H1 (cell line): ENCODE results near the gene ACAP2. TPM values are rescaled to one million over a fixed set of nuclear protein-coding genes. Genes with fewer than 3 reads are reported as not detected.

Experiments used
- CTCF ChIA-PET: fragments of 300-600 bp; sonication (Branson Sonifier 250); formaldehyde crosslinking; loops from one replicate; lab custom pipeline; 2021; ENCODE audit not compliant: partially characterized antibody; lab: Charles Lee
- POLR2A ChIA-PET: fragments of 300-600 bp; sonication (Branson Sonifier 250); formaldehyde crosslinking; loops from one replicate; lab custom pipeline; 2021; ENCODE audit warnings: inconsistent platforms; ENCODE audit not compliant: partially characterized antibody; lab: Charles Lee
- DNase-seq, 2 experiments: peaks; one replicate each; pipeline versions ENCODE4 v3.0.0 to v3.0.0-alpha.2; 2010 to 2022; ENCODE audit warnings: low spot score in 2 of 2, low read depth in 1 of 2, mixed read lengths in 1 of 2
- FAIRE-seq: peaks from 2 replicates; lab custom pipeline; 2011; peaks lifted over from hg19 to GRCh38; lab: Jason Lieb, UNC
- H2AFZ ChIP-seq: 2 replicates; pipeline ENCODE4 v1.8.1; 2012; ENCODE audit warnings: low read length, inconsistent platforms
- H2AK5ac ChIP-seq: 2 replicates; pipeline ENCODE4 v1.6.1; 2013; ENCODE audit warnings: low read depth, low read length
- H2BK120ac ChIP-seq: replicated peaks from 2 replicates; pipeline ENCODE3; 2013; ENCODE audit warnings: low read depth, low read length, inconsistent platforms
- H2BK12ac ChIP-seq: 2 replicates; pipeline ENCODE4 v1.6.1; 2013; ENCODE audit warnings: low read depth, low read length
- H2BK15ac ChIP-seq: 2 replicates; pipeline ENCODE4 v1.6.1; 2013; ENCODE audit warnings: low read length
- H2BK20ac ChIP-seq: 2 replicates; pipeline ENCODE4 v1.6.1; 2013; ENCODE audit warnings: low read length
- H2BK5ac ChIP-seq: 2 replicates; pipeline ENCODE4 v1.6.1; 2013; ENCODE audit warnings: low read depth, low read length
- H3K14ac ChIP-seq: 2 replicates; pipeline ENCODE4 v1.6.1; 2013; ENCODE audit warnings: inconsistent platforms; ENCODE audit not compliant: insufficient read length
- H3K18ac ChIP-seq: 2 replicates; pipeline ENCODE4 v1.6.1; 2013; ENCODE audit warnings: low read length; ENCODE audit errors: extremely low read depth
- H3K23ac ChIP-seq: 2 replicates; pipeline ENCODE4 v1.6.1; 2013; ENCODE audit warnings: inconsistent platforms; ENCODE audit not compliant: insufficient read length
- H3K23me2 ChIP-seq: 2 replicates; pipeline ENCODE4 v1.6.1; 2013; ENCODE audit warnings: low read depth, low read length
- H3K27ac ChIP-seq: 2 replicates; pipeline ENCODE4 v1.6.1; 2011; ENCODE audit warnings: low read depth, low read length, inconsistent platforms
- H3K27me3 ChIP-seq, 4 experiments: replicated peaks in 1 of 4; 1 replicate in 1 of 4; 2 replicates in 3 of 4; pipeline versions ENCODE4 v1.6.1 to v1.8.1; 2011 to 2013; ENCODE audit warnings: low read length in 3 of 4, mild to moderate bottlenecking in 3 of 4, inconsistent platforms in 2 of 4, mixed read lengths in 2 of 4, moderate library complexity in 1 of 4; ENCODE audit not compliant: control insufficient read depth in 3 of 4, insufficient read depth in 3 of 4; ENCODE audit errors: extremely low read depth in 1 of 4
- H3K36me3 ChIP-seq, 4 experiments: 2 replicates each; pipeline versions ENCODE4 v1.6.1 to v1.8.1; 2011 to 2013; ENCODE audit warnings: mild to moderate bottlenecking in 4 of 4, low read length in 3 of 4, moderate library complexity in 2 of 4, control low read depth in 1 of 4, inconsistent platforms in 1 of 4; ENCODE audit not compliant: insufficient read depth in 4 of 4, control insufficient read depth in 2 of 4
- H3K4ac ChIP-seq: replicated peaks from 2 replicates; pipeline ENCODE3; 2013; ENCODE audit warnings: low read length, low read depth, mixed read lengths, inconsistent platforms; ENCODE audit not compliant: insufficient read length
- H3K4me1 ChIP-seq, 4 experiments: replicated peaks in 1 of 4; 1 replicate in 1 of 4; 2 replicates in 3 of 4; pipeline versions ENCODE4 v1.6.1 to v1.8.1; 2011 to 2013; ENCODE audit warnings: low read length in 3 of 4, inconsistent platforms in 2 of 4, mixed read lengths in 1 of 4; ENCODE audit not compliant: insufficient read depth in 4 of 4, control insufficient read depth in 3 of 4
- H3K4me2 ChIP-seq, 2 experiments: 2 replicates each; pipeline versions ENCODE4 v1.6.1 to v1.8.1; 2011 to 2013; ENCODE audit warnings: low read depth in 2 of 2, low read length in 2 of 2, control low read depth in 1 of 2, inconsistent platforms in 1 of 2, mild to moderate bottlenecking in 1 of 2; ENCODE audit not compliant: insufficient read depth in 1 of 2
- H3K4me3 ChIP-seq, 4 experiments: fragments of 200-600, 300-600 bp in 1 of 4; sonication (generic), shearing (Covaris generic), sonication (Bioruptor Twin) in 1 of 4; 2 replicates each; pipeline versions ENCODE4 v1.5.1 to v1.8.1; 2011 to 2016; ENCODE audit warnings: low read length in 4 of 4, low read depth in 3 of 4, control low read depth in 2 of 4, inconsistent platforms in 2 of 4, mild to moderate bottlenecking in 2 of 4, mixed read lengths in 1 of 4, moderate library complexity in 1 of 4; ENCODE audit not compliant: insufficient read depth in 2 of 4; ENCODE audit errors: extremely low read depth in 1 of 4
- H3K56ac ChIP-seq: replicated peaks from 2 replicates; pipeline ENCODE3; 2013; ENCODE audit warnings: low read depth, mild to moderate bottlenecking, mixed read lengths, low read length, inconsistent platforms; ENCODE audit not compliant: insufficient read length
- H3K79me1 ChIP-seq: 2 replicates; pipeline ENCODE4 v1.6.1; 2013; ENCODE audit warnings: low read depth, low read length, control low read depth
- H3K79me2 ChIP-seq, 2 experiments: 2 replicates each; pipeline versions ENCODE4 v1.6.1 to v1.8.1; 2012 to 2013; ENCODE audit warnings: low read length in 2 of 2, mild to moderate bottlenecking in 2 of 2, inconsistent platforms in 1 of 2; ENCODE audit not compliant: insufficient read depth in 2 of 2, control insufficient read depth in 1 of 2
- H3K9ac ChIP-seq, 4 experiments: replicated peaks in 1 of 4; 1 replicate in 1 of 4; 2 replicates in 3 of 4; pipeline versions ENCODE4 v1.6.1 to v1.8.1; 2011 to 2013; ENCODE audit warnings: low read depth in 3 of 4, low read length in 3 of 4, control low read depth in 2 of 4, mild to moderate bottlenecking in 2 of 4, moderate library complexity in 2 of 4, inconsistent platforms in 1 of 4; ENCODE audit errors: extremely low read depth in 1 of 4
- H3K9me3 ChIP-seq, 2 experiments: 2 replicates each; pipeline versions ENCODE4 v1.6.1 to v1.8.1; 2012 to 2013; ENCODE audit warnings: mild to moderate bottlenecking in 2 of 2, moderate library complexity in 2 of 2, control low read depth in 1 of 2, inconsistent platforms in 1 of 2, low read depth in 1 of 2, low read length in 1 of 2, mixed read lengths in 1 of 2; ENCODE audit not compliant: insufficient read depth in 2 of 2
- H4K20me1 ChIP-seq, 2 experiments: replicated peaks in 1 of 2; 2 replicates each; pipeline versions ENCODE3 to v1.8.1; 2011 to 2013; ENCODE audit warnings: inconsistent platforms in 2 of 2, low read length in 2 of 2, mild to moderate bottlenecking in 1 of 2; ENCODE audit not compliant: insufficient read depth in 2 of 2, control insufficient read depth in 1 of 2
- H4K5ac ChIP-seq: 2 replicates; pipeline ENCODE4 v1.6.1; 2013; ENCODE audit warnings: low read length, low read depth, mixed read lengths, inconsistent platforms; ENCODE audit not compliant: insufficient read length
- H4K8ac ChIP-seq: 2 replicates; pipeline ENCODE4 v1.8.0; 2013; ENCODE audit warnings: mild to moderate bottlenecking, moderate library complexity, low read length, inconsistent platforms; ENCODE audit not compliant: insufficient read depth; ENCODE audit errors: extremely low read depth
- H4K91ac ChIP-seq: replicated peaks from 2 replicates; pipeline ENCODE3; 2013; ENCODE audit warnings: low read length, mixed read lengths, inconsistent platforms; ENCODE audit not compliant: insufficient read length
- ASH2L ChIP-seq: fragments of 200-600, 300-600 bp; sonication (generic); IDR thresholded peaks from one replicate; pipeline ENCODE4 v1.7.1; 2017; ENCODE audit warnings: low read length
- BACH1 ChIP-seq: IDR thresholded peaks from 2 replicates; pipeline ENCODE4 v1.6.1; 2012; ENCODE audit warnings: low read length, improper control_type of control experiment
- BRCA1 ChIP-seq: IDR thresholded peaks from 2 replicates; pipeline ENCODE4 v1.6.1; 2012; ENCODE audit warnings: low read depth, low read length, improper control_type of control experiment
- CREB1 ChIP-seq: IDR thresholded peaks from 2 replicates; pipeline ENCODE4 v1.6.1; 2012; ENCODE audit warnings: inconsistent platforms
- EZH2 ChIP-seq: fragments of 200-600 bp; sonication (generic); IDR thresholded peaks from 2 replicates; pipeline ENCODE4 v1.7.1; 2012; ENCODE audit warnings: low read depth, mild to moderate bottlenecking, moderate library complexity, low read length, inconsistent platforms; ENCODE audit not compliant: severe bottlenecking
- HDAC2 ChIP-seq, 2 experiments: fragments of 300-600 bp in 1 of 2; sonication (generic) in 1 of 2; IDR thresholded peaks; 2 replicates each; pipeline ENCODE4 v1.6.1; 2011 to 2012; ENCODE audit warnings: low read depth in 2 of 2, low read length in 2 of 2, mild to moderate bottlenecking in 2 of 2, moderate library complexity in 2 of 2, borderline replicate concordance in 1 of 2, inconsistent platforms in 1 of 2
- NRF1 ChIP-seq: IDR thresholded peaks from 2 replicates; pipeline ENCODE4 v1.6.1; 2011; ENCODE audit warnings: mild to moderate bottlenecking, low read depth, low read length, improper control_type of control experiment
- POLR2AphosphoS5 ChIP-seq: IDR thresholded peaks from 2 replicates; pipeline ENCODE4 v1.6.1; 2011; ENCODE audit warnings: low read depth, low read length
- RBBP5 ChIP-seq: IDR thresholded peaks from 2 replicates; pipeline ENCODE4 v1.7.1; 2012; ENCODE audit warnings: low read depth, mild to moderate bottlenecking, inconsistent platforms, low read length, moderate library complexity, borderline replicate concordance
- RNF2 ChIP-seq: fragments of 200-900, 300-1000 bp; sonication (generic); IDR thresholded peaks from 2 replicates; pipeline ENCODE4 v1.7.1; 2016; ENCODE audit warnings: borderline replicate concordance, low read depth, mild to moderate bottlenecking, antibody characterized with exemption, low read length; ENCODE audit not compliant: poor library complexity, severe bottlenecking; ENCODE audit errors: missing control alignments
- RXRA ChIP-seq: IDR thresholded peaks from 2 replicates; pipeline ENCODE4 v1.6.1; 2011; ENCODE audit warnings: low read depth, mild to moderate bottlenecking, low read length, moderate library complexity; ENCODE audit not compliant: insufficient read depth
- SP2 ChIP-seq: IDR thresholded peaks from 2 replicates; pipeline ENCODE4 v1.6.1; 2012; ENCODE audit warnings: mild to moderate bottlenecking, low read length, inconsistent platforms
- TAF7 ChIP-seq: optimal IDR thresholded peaks from 2 replicates; pipeline ENCODE3; 2011; ENCODE audit warnings: low read depth, mild to moderate bottlenecking, inconsistent platforms, low read length, moderate library complexity, borderline replicate concordance
- TBP ChIP-seq: IDR thresholded peaks from 2 replicates; pipeline ENCODE4 v1.6.1; 2011; ENCODE audit warnings: low read depth, low read length, improper control_type of control experiment
- WGBS, 2 experiments: shearing (Covaris generic) in 1 of 2; methylation state at CpG; one replicate each; pipeline versions ENCODE4 v1.1.6 to v1.1.7; 2013 to 2015; ENCODE audit warnings: low lambda C conversion rate in 2 of 2, mixed read lengths in 2 of 2, inconsistent platforms in 1 of 2, low coverage in 1 of 2, missing lambda C conversion rate in 1 of 2; ENCODE audit not compliant: insufficient replicate concordance in 2 of 2, insufficient coverage in 1 of 2, insufficient read length in 1 of 2; ENCODE audit errors: extremely low coverage in 1 of 2, missing lambda C conversion rate in 1 of 2; 5-methylcytosine and 5-hydroxymethylcytosine counted together
- polyA plus RNA-seq, 7 experiments: library from polyadenylated mRNA; depleted of rRNA in 3 of 7; stranded (reverse) in 5 of 7; unstranded in 2 of 7; fragments of >200 nt in 5 of 7; fragments of 200-250 nt in 2 of 7; gene quantifications; 1 replicate in 5 of 7; 2 replicates in 1 of 7; 4 replicates in 1 of 7; pipeline versions ENCODE4 v1.2.1 to v1.2.3, GENCODE V29; 2011 to 2013; ENCODE audit warnings: missing spikeins in 2 of 7, mixed read lengths in 2 of 7
- total RNA-seq: library from RNA; stranded (reverse); fragmentation: NEBNext Ultra II Directional; extraction: Animal tissue kit (Norgen Biotek cat#: 25700); gene quantifications from 2 replicates; pipeline ENCODE4 v1.2.1, GENCODE V29; 2021

Gene ACAP2
- total and polyA plus RNA-seq, 2 of the 8 experiments (the other 6 are each of a cell fraction or from before 2014, with no cell fraction given): 7.7 to 37.3 TPM

- Histone ChIP-seq H3K4me3 (no peak overlapping the region), H3K36me3 (no peaks in the 10 kb centered on the region), H3K4me2 (no peak overlapping the region), H2BK15ac (no peak overlapping the region), H3K23me2 (no peaks in the 10 kb centered on the region), H2BK12ac (no peak overlapping the region), H2BK20ac (no peak overlapping the region), H2BK5ac (no peak overlapping the region), H3K9me3 (no peaks in the 10 kb centered on the region; a peak in 1 of 4 replicates), H4K5ac (no peak overlapping the region), H3K18ac (no peak overlapping the region), H3K27me3 (no peaks in the 10 kb centered on the region), H3K56ac (no peak overlapping the region), H4K20me1 (no peaks in the 10 kb centered on the region), H4K91ac (no peak overlapping the region), H3K14ac (no peak overlapping the region), H3K27ac (no peak overlapping the region), H3K9ac (no peak overlapping the region), H2BK120ac (no peak overlapping the region), H3K23ac (no peak overlapping the region), H4K8ac (no peak overlapping the region), H2AFZ (no peak overlapping the region), H3K79me2 (no peaks in the 10 kb centered on the region), H3K79me1 (no peaks in the 10 kb centered on the region), H3K4ac (no peak overlapping the region), H2AK5ac (no peak overlapping the region), H3K4me1 (no peaks in the 10 kb centered on the region)
- 95% methylated on average over 5 of the region's 5 CpGs; no CpG with 5 or more reads in 1 of the 2 experiments for WGBS, 2 experiments
- ChIA-PET CTCF (no interaction called here), POLR2A (no interaction called here)
- FAIRE-seq (no peak), DNase-seq (no peak)
- TF ChIP-seq CREB1: no peak
- TF ChIP-seq EZH2: no peak
- no peak for TF ChIP-seq SP2
- TF ChIP-seq HDAC2 (IDR thresholded peaks at IDR 0.05; ENCODE audit: borderline replicate concordance in 1 of 2, low read depth in 2 of 2, low read length in 2 of 2): no peak
- no peak for TF ChIP-seq POLR2AphosphoS5
- no peak for TF ChIP-seq BACH1
- TF ChIP-seq RBBP5: no peak
- TF ChIP-seq TAF7: no peak
- TF ChIP-seq RXRA: no peak
- TF ChIP-seq RNF2: no peak
- TF ChIP-seq ASH2L: no peak
- no peak for TF ChIP-seq BRCA1
- TF ChIP-seq TBP: no peak
- no peak for TF ChIP-seq NRF1
These were observed 25.0 kb upstream of the ACAP2 start for GRCh38 chr3:195467641-195468390.
